ENCODE measurements around the gene KCNJ1.

GRCh38 chr11:128846985-128847384, 20.1 kb downstream of the KCNJ1 start:
- TF ChIP-seq CTCF (IDR thresholded peaks at IDR 0.05; ENCODE audit: low read depth, low read length) (no peak), EZH2phosphoT487 (IDR thresholded peaks at IDR 0.05; ENCODE audit: low read depth) (no peak)
